Measurements from ENCODE around the gene LDLRAP1. TPM values are rescaled to one million over a fixed set of nuclear protein-coding genes. Genes with fewer than 3 reads are reported as not detected.
"Not testable (repeated sequence)": the region's sequence is repeated elsewhere in the genome, so short reads cannot be mapped to it uniquely, and the experiment has no call there.

Gene LDLRAP1
- polyA plus RNA-seq, 5 donors, result 17.5 to 26.8 (median 18.2) TPM

DNA sequence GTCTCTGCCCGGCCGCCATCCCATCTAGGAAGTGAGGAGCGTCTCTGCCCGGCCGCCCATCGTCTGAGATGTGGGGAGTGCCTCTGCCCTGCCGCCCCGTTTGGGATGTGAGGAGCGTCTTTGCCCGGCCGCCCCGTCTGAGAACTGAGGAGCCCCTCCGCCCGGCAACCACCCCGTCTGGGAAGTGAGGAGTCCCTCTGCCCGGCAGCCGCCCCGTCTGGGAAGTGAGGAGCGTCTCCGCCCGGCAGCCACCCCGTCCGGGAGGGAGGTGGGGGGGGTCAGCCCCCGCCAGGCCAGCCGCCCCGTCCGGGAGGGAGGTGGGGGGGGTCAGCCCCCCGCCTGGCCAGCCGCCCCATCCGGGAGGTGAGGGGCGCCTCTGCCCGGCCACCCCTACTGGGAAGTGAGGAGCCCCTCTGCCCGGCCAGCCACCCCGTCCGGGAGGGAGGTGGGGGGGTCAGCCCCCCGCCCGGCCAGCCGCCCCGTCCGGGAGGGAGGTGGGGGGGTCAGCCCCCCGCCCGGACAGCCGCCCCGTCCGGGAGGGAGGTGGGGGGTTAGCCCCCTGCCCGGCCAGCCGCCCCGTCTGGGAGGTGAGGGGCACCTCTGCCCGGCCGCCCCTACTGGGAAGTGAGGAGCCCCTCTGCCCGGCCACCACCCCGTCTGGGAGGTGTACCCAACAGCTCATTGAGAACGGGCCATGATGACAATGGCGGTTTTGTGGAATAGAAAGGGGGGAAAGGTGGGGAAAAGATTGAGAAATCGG is 60.6 kb downstream of the LDLRAP1 start:
- DNase-seq, result not testable (repeated sequence)

DNA sequence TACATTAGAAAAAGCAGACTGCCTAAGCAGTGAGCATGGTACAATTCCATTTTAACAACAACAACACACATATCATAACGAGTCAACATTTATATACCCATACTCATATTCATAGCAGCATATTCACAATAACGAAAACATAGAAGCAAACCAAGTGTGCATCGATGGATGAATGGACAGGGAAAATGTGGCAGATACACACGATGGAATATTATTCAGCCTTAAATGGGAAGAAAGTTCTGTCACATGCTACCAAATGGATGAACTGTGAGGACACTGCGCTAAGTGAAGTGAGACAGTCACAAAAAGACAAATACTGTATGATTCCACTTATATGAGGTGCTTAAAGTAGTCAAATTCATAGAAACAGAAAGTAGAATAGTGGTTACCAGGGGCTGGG is 63.7 kb downstream of the LDLRAP1 start:
- DNase-seq, result no peak

DNA sequence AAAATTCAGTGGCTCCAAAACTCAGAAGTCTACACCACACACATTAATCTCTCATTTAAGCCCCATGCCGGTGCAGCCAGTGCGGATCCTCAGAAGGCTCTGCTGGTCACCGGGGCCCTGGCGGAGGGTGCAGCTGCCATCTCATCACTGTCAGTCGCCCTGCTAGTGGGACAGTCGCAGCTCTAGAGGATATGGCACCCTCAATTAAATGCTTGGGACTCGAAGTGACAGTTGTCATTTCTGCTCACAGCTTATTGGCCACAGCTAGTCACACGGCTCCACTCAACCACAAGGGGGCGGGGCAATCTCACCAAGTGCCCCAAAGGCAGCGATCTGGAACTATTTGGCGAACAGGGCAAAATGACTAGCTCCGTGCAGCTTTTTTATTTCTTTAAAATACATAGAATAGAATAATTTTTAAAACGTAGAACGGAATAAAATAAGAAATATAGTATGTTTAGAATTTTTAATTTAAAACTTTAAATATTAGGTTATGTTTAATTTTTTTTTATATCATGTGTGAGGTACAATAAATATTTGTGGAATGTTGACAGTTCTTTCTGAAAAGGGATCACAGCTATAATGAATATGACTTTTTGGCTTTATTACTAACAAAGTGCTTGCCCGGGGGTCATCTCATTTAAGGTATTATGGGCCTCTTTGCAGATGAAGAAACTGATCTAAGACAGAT is 65.2 kb downstream of the LDLRAP1 start:
- DNase-seq, result peak in 1 of 2 donors; percentile 64

DNA sequence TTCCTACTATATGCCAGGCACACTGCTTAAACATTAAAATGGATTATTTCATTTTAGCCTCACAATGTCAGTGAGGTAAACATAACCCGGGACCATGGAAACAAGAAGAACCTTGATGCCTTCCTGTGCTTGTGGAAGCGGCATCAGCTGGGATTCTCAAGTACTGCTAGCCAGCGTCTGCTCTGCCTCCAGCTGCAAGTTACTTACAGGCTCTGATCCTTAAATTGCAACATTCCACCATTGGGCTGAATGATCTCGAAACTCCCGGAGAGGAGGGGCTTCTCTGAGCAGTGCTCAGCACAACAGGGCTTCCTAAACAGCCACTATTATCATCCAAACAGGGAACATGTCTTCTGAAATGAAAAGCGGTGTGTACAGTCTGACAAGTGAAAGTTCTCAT is 66.5 kb downstream of the LDLRAP1 start:
- DNase-seq, result no peak

DNA sequence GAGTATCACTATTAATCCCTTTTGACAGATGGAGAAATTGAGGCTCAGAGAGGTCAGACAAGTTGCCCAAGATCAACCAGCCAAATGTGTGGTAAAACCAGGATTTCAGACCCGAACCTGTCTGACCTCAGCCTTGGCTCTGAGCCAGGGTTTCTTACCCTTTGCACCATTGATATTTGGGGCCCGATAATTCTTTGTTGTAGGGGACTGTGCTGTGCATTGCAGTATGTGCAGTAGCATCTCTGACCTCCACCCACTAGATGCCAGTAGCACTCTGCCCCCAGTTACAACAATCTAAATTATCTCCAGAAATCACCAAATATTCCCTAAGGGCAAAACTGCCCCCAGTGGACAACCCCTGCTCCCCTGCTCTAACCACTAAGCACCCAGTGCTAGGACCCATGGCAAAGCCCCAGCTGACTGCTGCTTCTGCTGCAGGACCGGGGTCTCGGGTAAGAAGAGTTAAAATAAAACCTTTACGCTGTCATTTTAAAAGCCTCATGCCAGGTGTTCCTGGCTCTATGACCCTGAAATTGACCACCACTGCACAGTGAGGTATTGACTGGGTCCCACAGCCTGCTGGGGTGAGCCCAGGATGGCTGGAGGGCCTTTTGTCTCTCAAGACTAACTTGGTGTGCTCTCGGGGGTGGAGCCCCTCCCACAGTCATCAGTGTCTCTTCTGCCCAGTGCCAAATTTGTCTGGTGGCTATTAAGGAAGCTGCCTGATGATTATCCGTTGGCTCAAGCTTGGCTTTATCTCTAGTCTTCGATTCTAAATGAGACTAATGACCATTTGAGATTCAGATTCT is 67.6 kb downstream of the LDLRAP1 start:
- no peak for DNase-seq

DNA sequence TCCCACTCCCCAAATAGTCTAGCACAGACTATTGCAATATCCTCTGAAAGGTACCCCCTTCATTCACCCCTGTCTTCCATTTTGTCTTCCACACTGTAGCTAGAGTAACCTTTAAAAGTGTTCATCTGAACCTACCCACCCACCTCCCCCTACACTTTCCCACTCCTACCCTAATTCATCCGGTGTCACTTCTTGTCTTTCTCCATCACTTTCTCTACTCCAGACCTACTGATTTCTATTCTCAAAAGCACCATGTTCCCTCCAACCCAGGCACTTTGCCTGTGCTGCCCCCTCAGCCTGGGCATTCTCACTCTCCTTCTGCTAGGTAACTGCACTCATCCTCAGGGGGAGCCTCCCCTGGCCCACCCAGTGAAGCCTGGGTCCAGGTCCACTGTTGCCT is 68.4 kb downstream of the LDLRAP1 start:
- DNase-seq, result no peak

DNA sequence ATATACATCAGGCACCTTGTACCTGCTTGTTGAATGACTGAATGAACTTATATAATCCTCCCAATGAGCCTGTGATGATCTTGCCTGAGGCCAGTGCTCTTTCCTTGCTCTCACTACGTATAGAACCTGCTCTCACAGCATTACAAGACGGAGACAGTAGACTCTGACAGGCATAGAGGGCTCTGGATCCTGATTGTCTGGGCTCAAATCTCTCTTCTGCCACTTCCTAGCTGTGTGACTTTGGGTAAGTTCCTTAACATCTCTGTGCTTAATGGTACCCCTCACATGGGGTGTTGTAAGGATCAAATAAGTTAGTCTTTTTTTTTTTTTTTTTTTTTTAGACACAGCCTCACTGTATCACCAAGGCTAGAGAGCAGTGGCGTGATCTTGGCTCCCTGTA is 69.0 kb downstream of the LDLRAP1 start:
- no peak for DNase-seq

DNA sequence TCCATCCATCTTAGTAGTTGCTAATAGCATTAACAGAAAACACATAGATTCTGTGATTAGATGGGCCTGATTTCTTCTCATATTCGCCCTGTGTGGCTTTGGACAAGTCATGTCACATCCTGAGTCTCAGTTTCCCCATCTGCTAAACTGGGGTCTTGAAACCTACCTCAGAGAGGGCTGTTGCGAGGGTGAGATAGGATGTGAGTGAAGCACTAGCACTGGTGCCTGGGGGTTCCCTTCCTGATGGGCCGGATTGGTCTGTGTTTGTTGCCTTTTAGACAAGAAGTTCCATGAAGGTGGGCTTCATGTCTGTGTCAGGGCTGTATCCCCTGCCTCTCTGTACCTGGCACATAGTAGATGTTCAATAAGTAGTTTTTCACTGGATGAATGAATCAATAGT is 69.7 kb downstream of the LDLRAP1 start:
- no peak for DNase-seq

DNA sequence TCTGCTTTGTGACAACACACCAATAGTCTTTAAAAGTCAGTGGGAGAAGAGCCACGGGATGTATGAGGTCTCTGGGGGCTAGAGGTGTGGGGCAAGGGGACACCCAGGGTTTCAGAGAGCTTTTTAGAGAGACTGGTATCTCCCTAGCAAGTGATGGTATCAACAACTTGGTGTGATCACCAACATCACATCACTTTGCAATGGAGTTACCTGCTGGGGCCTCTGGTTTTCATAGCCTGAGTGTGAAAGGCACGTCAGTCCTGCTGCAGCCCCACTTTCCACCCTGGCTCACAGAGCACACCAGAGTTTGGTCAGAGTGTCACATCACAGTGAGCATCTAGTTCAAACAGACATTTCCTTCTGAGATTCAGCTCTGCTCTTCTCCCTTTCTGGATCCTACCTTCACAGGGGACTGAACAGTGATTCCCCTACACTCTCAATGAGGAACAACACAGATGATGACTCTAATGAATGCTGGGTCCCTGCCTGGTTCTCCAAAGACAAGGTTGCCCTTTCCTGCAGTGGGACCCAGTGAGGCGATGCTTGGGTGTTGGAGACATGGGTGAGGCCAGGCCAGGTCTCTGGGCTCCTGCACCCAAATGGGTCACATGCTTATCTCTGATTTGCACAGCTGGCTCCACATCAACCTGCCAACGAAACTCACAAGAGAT is 71.2 kb downstream of the LDLRAP1 start:
- no peak for DNase-seq

DNA sequence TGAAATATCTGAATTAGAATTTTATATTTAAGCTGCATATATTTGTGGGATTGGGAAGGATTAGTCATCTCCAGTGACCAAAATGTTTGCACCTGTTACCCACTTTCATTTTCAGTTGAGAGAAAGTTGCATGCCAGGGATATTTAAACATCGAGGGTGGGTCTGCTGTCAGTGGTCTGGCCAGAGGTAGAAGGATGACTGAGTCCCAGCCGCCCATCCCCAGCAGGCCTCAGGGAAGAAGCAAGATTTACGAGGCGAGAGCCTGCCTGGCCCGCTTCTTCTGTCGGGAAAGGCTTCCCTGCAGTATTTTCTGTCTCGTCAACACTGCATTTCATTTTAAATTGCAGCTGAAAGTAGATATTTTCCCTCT is 71.8 kb downstream of the LDLRAP1 start:
- DNase-seq, result no peak

DNA sequence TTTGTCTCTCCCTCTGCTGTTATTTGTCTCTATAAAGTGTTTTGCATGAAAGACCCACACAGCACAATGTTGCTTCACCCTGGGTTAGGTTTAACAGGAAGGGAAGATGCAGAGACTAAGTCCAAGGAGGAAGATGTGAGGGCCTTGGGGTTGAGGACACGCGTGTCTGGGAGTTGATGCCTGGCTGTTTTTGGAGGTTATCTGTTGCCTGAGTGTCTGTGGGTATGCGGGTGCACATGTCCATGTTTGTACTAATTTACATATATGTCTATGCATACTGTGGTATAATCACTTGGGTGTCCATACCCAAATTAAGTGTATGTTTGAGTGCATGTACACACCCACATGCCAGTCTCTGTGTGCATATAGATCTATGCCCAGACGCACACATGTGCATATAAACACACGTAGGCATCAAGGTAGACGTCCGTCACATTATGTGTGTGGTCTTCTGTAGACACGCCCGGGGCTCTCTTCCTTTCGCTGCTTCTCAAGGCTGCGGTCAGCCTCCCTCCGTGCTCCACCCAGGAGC is 72.2 kb downstream of the LDLRAP1 start:
- no peak for DNase-seq

DNA sequence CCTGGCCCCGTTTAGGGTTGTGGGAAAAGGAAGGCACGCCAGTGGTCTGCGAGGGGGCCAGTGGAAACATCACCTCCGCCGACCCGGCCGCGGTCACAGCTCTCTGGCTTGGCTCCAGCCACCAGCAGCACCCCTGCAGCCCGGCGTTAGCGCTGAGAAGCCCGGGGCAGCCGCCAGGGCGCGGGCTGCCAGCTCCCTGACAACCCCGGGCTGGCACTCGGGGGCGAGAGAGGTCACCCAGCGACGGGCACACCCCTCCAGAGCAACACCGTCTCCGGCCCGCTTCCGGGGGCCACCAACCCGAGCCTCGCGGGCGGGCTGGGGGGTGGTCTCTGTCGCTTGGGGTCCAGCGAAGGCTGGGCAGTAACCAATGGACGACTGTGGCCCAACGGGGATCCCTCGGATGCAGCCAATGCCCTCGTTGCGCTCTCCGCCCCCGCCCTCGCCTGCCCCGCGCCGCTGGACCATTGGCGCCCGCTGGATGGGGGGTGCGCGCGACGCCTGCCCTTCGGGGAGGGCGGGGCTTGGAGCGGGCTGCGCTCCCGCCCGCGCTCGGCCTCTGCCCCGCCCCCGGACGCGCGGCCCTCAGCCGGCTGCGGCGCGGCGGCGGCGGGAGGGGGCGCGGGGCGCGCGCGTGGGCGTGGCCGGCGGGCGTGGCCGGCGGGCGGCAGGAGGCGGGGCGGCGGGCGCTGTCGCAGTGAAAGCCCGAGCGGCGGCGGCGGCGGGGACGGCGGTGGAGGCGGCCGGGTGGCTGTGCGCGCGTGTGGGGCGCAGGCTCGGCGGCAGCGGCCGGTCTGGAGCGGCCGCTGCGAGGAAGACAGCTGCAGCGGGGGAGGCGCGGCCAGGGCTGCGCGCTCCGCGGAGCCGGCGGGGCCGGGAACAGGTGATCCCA is 72.9 kb downstream of the LDLRAP1 start, which contains the start of gene MAN1C1:
Gene MAN1C1, plus strand, starts transcription at position 697 of the 892 bp plus-strand sequence. CDS start 1,007 bp downstream, outside the sequence.
- peak; percentile 89 for DNase-seq

DNA sequence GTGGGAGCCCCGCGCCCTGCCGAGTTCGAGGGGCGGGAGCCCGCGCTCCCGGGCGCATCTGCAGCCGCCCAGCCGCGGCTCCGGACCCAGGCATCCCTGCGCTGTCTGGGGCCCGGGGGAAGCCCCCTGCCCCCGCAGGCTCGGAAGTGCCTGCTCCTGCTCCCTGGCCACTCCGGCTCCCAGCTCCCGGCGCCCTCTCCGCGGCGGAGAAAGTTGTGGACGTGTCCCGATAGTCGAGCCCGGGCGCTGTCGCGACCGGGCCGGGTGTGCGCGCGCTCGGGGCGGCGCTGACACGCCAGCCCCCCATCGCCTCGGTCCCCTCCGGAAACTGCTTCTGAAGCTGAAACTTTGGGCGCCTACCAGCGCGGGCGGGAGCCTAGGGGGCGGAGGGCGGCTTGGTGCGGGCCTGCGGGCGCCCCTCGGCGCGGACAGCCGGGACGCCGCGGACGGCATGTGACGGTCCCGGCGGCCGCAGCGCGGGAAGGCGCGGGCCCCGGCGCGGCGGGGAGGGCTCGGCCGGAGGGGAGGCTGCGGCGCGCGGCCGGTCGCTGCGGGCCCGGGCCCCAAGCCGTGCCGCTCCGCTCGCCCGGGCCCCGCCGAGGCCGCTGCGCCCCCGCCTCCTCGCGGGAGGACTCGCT is 73.7 kb downstream of the LDLRAP1 start:
- no peak for DNase-seq

DNA sequence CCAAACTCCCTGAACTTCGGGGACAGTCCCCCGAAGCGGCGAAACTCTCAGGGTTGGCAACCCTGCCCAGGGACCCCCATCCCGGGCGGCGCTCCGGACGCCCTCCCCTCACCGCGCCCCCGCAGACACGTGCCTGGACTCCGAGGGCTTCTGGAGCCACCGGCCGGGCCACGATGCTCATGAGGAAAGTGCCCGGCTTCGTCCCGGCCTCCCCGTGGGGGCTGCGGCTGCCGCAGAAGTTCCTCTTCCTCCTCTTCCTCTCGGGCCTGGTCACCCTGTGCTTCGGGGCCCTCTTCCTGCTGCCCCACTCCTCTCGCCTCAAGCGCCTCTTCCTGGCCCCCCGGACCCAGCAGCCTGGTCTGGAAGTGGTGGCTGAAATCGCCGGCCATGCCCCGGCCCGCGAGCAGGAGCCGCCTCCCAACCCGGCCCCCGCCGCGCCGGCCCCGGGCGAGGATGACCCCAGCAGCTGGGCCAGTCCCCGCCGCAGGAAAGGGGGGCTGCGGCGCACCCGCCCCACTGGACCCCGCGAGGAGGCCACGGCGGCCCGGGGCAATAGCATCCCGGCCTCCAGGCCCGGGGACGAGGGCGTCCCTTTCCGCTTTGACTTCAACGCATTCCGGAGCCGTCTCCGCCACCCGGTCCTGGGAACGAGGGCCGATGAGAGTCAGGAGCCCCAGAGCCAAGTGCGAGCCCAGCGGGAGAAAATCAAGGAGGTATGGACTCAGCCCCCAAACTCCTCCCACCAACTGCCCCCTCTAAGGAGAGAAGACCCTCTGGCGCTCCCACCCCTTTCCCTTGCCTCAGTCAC is 74.4 kb downstream of the LDLRAP1 start:
- no peak for DNase-seq

DNA sequence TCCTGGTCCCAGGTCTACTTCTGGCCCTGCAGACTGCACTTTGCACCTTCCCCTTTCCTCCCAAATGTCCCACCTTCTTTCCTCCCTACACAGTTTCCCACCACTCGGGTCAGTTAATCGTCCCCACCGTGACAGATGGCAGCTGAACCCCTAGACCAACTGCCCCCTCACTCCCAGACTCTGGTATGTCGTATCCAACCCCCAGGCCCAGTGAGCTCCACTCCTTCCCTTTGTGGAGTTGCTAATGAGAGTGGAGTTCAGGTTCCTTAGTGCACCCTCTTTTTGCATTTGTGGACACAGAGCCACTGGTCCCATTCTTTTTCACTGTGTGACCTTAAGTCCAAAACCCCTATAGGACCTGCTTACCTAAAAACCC is 75.0 kb downstream of the LDLRAP1 start:
- DNase-seq, result no peak
